K562 (cell line): ENCODE measurements around the gene GRWD1. TPM values are rescaled to one million over a fixed set of nuclear protein-coding genes. Genes with fewer than 3 reads are reported as not detected.

Source experiments
- ATAC-seq: fragments of 200-7000 bp; cut with Tn5 transposase; 3 replicates; pipeline ENCODE4 v1.9.1; 2020; ENCODE audit warnings: moderate library complexity
- BruUV-seq: library from RNA; stranded (reverse); fragments of 400-500 nt; replicated peaks from 2 replicates; lab custom pipeline; 2021; lab: Mats Ljungman, UMichigan
- CTCF ChIA-PET: fragments of 300-600 bp; formaldehyde crosslinking; extraction: SDS; loops from one replicate; lab custom pipeline; 2021; ENCODE audit warnings: low intra/inter-chr PET ratio; lab: Yijun Ruan, JAX
- POLR2A ChIA-PET: fragments of 300-600, 350-650 bp; sonication (Branson Sonifier 250); formaldehyde crosslinking; extraction: SDS; loops from one replicate; lab custom pipeline; 2021; ENCODE audit warnings: antibody characterized with exemption, inconsistent platforms; lab: Yijun Ruan, JAX
- DNase-seq, 4 experiments: peaks; one replicate each; pipeline versions ENCODE4 v3.0.0 to v3.0.0-alpha.2; 2011 to 2018; ENCODE audit warnings: low spot score in 3 of 4, mixed read lengths in 3 of 4; ENCODE audit errors: extremely low read depth in 1 of 4
- FAIRE-seq: peaks from 2 replicates; lab custom pipeline; 2011; peaks lifted over from hg19 to GRCh38; lab: Jason Lieb, UNC
- H2AFZ ChIP-seq: 2 replicates; pipeline ENCODE4 v1.6.0; 2011; ENCODE audit warnings: low read depth, low read length, control low read depth, inconsistent platforms
- H3K27ac ChIP-seq: fragments of 200-600 bp; 3 replicates; pipeline ENCODE4 v1.8.0; 2011; ENCODE audit warnings: low read depth, mild to moderate bottlenecking, control low read depth, inconsistent platforms, low read length, moderate library complexity, mixed read lengths; ENCODE audit errors: extremely low read depth
- H3K27me3 ChIP-seq, 2 experiments: fragments of 300-600 bp in 1 of 2; 2 replicates in 1 of 2; 3 replicates in 1 of 2; pipeline versions ENCODE4 v1.6.0 to v1.8.0; 2011; ENCODE audit warnings: inconsistent platforms in 2 of 2, low read length in 2 of 2, mild to moderate bottlenecking in 1 of 2, mixed read lengths in 1 of 2, moderate library complexity in 1 of 2; ENCODE audit not compliant: control insufficient read depth in 2 of 2, insufficient read depth in 2 of 2
- H3K36me3 ChIP-seq: fragments of 300-600 bp; 3 replicates; pipeline ENCODE4 v1.8.0; 2011; ENCODE audit warnings: mild to moderate bottlenecking, low read length, inconsistent platforms; ENCODE audit not compliant: control insufficient read depth, insufficient read depth
- H3K4me1 ChIP-seq, 2 experiments: fragments of 200-600 bp in 1 of 2; replicated peaks in 1 of 2; 2 replicates in 1 of 2; 3 replicates in 1 of 2; pipeline versions ENCODE4 v1.5.1 to v1.8.0; 2011; ENCODE audit warnings: inconsistent platforms in 2 of 2, low read length in 2 of 2, mild to moderate bottlenecking in 1 of 2, mixed read lengths in 1 of 2, moderate library complexity in 1 of 2; ENCODE audit not compliant: control insufficient read depth in 2 of 2, insufficient read depth in 2 of 2
- H3K4me2 ChIP-seq: 2 replicates; pipeline ENCODE4 v1.6.1; 2011; ENCODE audit warnings: low read length, control low read depth, inconsistent platforms, mixed read lengths; ENCODE audit not compliant: insufficient read depth
- H3K4me3 ChIP-seq: fragments of 200-600 bp; sonication (generic), shearing (Covaris generic); 2 replicates; pipeline ENCODE4 v1.5.1; 2016; ENCODE audit warnings: control low read depth, inconsistent platforms
- H3K79me2 ChIP-seq: fragments of 200-600 bp; 3 replicates; pipeline ENCODE4 v1.8.0; 2011; ENCODE audit warnings: low read length, inconsistent platforms; ENCODE audit not compliant: control insufficient read depth, insufficient read depth
- H3K9ac ChIP-seq, 2 experiments: 2 replicates each; pipeline versions ENCODE4 v1.6.0 to v1.6.1; 2011; ENCODE audit warnings: low read depth in 2 of 2, low read length in 2 of 2, control low read depth in 1 of 2, inconsistent platforms in 1 of 2, mild to moderate bottlenecking in 1 of 2, mixed read lengths in 1 of 2; ENCODE audit not compliant: insufficient read depth in 1 of 2
- H3K9me1 ChIP-seq: one replicate; pipeline ENCODE4 v1.6.0; 2011; ENCODE audit warnings: inconsistent platforms, mild to moderate bottlenecking, low read length, moderate library complexity; ENCODE audit not compliant: control insufficient read depth, insufficient read depth
- H3K9me3 ChIP-seq: replicated peaks from 2 replicates; pipeline ENCODE4 v1.5.1; 2011; ENCODE audit warnings: low read depth, low read length, inconsistent platforms; ENCODE audit not compliant: control insufficient read depth, insufficient read depth
- H4K20me1 ChIP-seq: replicated peaks from 2 replicates; pipeline ENCODE4 v1.6.1; 2011; ENCODE audit warnings: low read length, inconsistent platforms, mixed read lengths; ENCODE audit not compliant: control insufficient read depth, insufficient read depth
- ARID2 ChIP-seq: fragments of 450-650 bp; IDR thresholded peaks from 2 replicates; pipeline ENCODE4 v1.6.1; 2017; ENCODE audit warnings: antibody characterized with exemption, mild to moderate bottlenecking
- CAMTA2 ChIP-seq: fragments of 250-450 bp; sonication (Bioruptor Pico); conservative IDR thresholded peaks from 2 replicates; pipeline ENCODE4 v1.5.1; 2022
- EHMT2 ChIP-seq: fragments of 450-650 bp; IDR thresholded peaks from 2 replicates; pipeline ENCODE4 v1.6.1; 2018; ENCODE audit warnings: antibody characterized with exemption
- KDM1A ChIP-seq, 2 experiments: fragments of 450-650 bp; IDR thresholded peaks; 2 replicates each; pipeline ENCODE4 v1.6.1; 2016; ENCODE audit warnings: mild to moderate bottlenecking in 2 of 2
- MEIS2 ChIP-seq: fragments of 450-650 bp; IDR thresholded peaks from 2 replicates; pipeline ENCODE4 v1.6.1; 2014; ENCODE audit warnings: mild to moderate bottlenecking; ENCODE audit not compliant: partially characterized antibody
- NR1H2 ChIP-seq: sonication (generic); formaldehyde crosslinking; IDR thresholded peaks from 2 replicates; pipeline ENCODE4 v1.4.0; 2020; ENCODE audit warnings: mild to moderate bottlenecking, missing genetic modification reagents
- NR2C1 ChIP-seq, 2 experiments: fragments of 450-650 bp; IDR thresholded peaks; 2 replicates each; pipeline ENCODE4 v1.6.1; 2017; ENCODE audit warnings: mild to moderate bottlenecking in 2 of 2, antibody characterized with exemption in 1 of 2, inconsistent platforms in 1 of 2, missing compliant biosample characterization in 1 of 2, missing genetic modification characterization in 1 of 2
- PTTG1 ChIP-seq: fragments of 450-650 bp; IDR thresholded peaks from 2 replicates; pipeline ENCODE4 v1.6.1; 2016; ENCODE audit warnings: low read depth, mild to moderate bottlenecking, missing genetic modification characterization, missing compliant biosample characterization
- RFX7 ChIP-seq: fragments of 250-450 bp; sonication (Bioruptor Pico); IDR thresholded peaks from 2 replicates; pipeline ENCODE4 v1.5.1; 2021; ENCODE audit warnings: mild to moderate bottlenecking
- SMARCA5 ChIP-seq: fragments of 450-650 bp; IDR thresholded peaks from 2 replicates; pipeline ENCODE4 v1.6.1; 2016
- ZNF561 ChIP-seq: fragments of 450-650 bp; formaldehyde crosslinking; conservative IDR thresholded peaks from 2 replicates; pipeline ENCODE4 v1.4.0; 2020; ENCODE audit warnings: mild to moderate bottlenecking, moderate library complexity
- WGBS: fragments of 100-300 bp; shearing (Covaris generic); methylation state at CpG from one replicate; pipeline ENCODE4 v1.1.6; 2016; ENCODE audit warnings: low coverage, mixed read lengths; ENCODE audit not compliant: insufficient coverage; ENCODE audit errors: missing lambda C conversion rate; 5-methylcytosine and 5-hydroxymethylcytosine counted together
- in situ Hi-C: fragments of 300-500 bp; cut with MboI; formaldehyde crosslinking; loops from 4 replicates; pipeline ENCODE4 v1.15.0; 2018; ENCODE audit warnings: inconsistent platforms, mixed read lengths
- intact Hi-C: fragments of 100-400 bp; cut with micrococcal nuclease; formaldehyde crosslinking; loops from 2 replicates; pipeline ENCODE4 v1.14.2; 2022
- polyA plus RNA-seq, 8 experiments: library from polyadenylated mRNA; depleted of rRNA in 4 of 8; stranded (reverse) in 5 of 8; unstranded in 3 of 8; fragments of >200 nt; fragmentation: Nextera tagmentation in 2 of 8; fragmentation: Illumina TruSeq in 1 of 8; extraction: Ambion mirVana in 2 of 8; extraction: Trizol in 1 of 8; gene quantifications; 2 replicates each; pipeline versions ENCODE4 v1.2.1 to v1.2.3, GENCODE V29; 2011 to 2014; ENCODE audit warnings: inconsistent platforms in 1 of 8, missing spikeins in 1 of 8
- total RNA-seq, 7 experiments: library from RNA; depleted of rRNA in 6 of 7; stranded (reverse); fragments of >200 nt in 6 of 7; fragmentation: Illumina TruSeq in 2 of 7; extraction: Trizol in 2 of 7; gene quantifications; 2 replicates each; pipeline versions ENCODE4 v1.2.1 to v1.2.3, GENCODE V29; 2011 to 2021; ENCODE audit warnings: low replicate concordance in 1 of 7
- TF ChIP-seq, protein P1 (sequence below): fragments of 200-800 bp; sonication (Bioruptor generic); IDR thresholded peaks from 2 replicates; pipeline ENCODE4 v1.6.1; 2017; ENCODE audit warnings: missing genetic modification characterization, missing compliant biosample characterization
- TF ChIP-seq, protein P2 (sequence below): sonication (generic); formaldehyde crosslinking; IDR thresholded peaks from 2 replicates; pipeline ENCODE4 v1.9.0; 2022; ENCODE audit warnings: mild to moderate bottlenecking, missing genetic modification reagents

Gene GRWD1
- total and polyA plus RNA-seq, 9 of the 15 experiments (the other 6 are each of a cell fraction or from before 2014, with no cell fraction given): 1.5 to 87.2 (median 24.5) TPM

DNA sequence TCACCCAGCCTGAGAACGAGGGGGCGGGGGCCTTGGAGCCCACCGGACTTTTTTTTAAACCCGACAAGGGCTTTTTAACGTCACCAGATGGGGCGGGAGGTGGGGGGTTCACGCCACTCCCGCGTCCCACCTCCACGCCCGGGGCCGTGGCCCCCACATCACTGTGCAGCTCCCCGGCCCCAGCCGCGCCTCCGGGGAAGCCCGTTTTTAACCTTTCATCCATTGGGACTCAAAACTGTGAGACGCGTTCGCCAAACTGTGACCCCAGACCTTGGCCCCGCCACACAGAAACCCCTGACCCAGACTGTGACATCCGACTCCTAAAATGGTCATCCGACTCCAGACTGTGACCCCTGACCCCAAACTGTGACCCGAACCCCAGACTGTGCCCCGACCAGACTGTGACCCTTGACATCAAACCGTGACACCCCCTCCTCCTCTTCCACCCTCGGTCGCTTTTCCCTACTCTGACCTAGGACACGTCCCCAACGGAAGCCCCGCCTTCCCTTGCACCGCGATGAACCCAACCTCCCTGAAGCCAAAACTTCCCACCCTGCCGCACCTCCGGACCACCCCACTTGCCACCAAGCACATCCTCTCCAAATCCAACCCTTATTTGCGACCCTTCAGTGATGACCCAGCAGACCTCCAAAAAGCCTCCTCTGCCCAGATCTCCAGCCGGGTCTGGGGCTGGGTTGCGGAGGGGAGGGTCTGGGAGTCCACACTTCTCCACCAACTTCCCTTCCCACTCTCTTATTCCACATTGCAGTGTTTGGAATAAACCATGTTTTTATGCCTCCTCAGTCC lies 1.5 kb upstream of the GRWD1 start (continued):
- TF ChIP-seq, protein P1, sequence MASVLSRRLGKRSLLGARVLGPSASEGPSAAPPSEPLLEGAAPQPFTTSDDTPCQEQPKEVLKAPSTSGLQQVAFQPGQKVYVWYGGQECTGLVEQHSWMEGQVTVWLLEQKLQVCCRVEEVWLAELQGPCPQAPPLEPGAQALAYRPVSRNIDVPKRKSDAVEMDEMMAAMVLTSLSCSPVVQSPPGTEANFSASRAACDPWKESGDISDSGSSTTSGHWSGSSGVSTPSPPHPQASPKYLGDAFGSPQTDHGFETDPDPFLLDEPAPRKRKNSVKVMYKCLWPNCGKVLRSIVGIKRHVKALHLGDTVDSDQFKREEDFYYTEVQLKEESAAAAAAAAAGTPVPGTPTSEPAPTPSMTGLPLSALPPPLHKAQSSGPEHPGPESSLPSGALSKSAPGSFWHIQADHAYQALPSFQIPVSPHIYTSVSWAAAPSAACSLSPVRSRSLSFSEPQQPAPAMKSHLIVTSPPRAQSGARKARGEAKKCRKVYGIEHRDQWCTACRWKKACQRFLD (CRISPR knock-in tag): no peak
- TF ChIP-seq ZNF561 (CRISPR knock-in tag) (no peak), RFX7 (CRISPR knock-in tag) (no peak), KDM1A (IDR thresholded peaks at IDR 0.05) (no peak), MEIS2 (no peak), NR2C1 (IDR thresholded peaks at IDR 0.05) (peak; percentile 55; the same call in 1 of the 2 replicates), NR2C1 (tag; IDR thresholded peaks at IDR 0.05) (peak; percentile 44; the same call in 1 of the 2 replicates)
- TF ChIP-seq, protein P2, sequence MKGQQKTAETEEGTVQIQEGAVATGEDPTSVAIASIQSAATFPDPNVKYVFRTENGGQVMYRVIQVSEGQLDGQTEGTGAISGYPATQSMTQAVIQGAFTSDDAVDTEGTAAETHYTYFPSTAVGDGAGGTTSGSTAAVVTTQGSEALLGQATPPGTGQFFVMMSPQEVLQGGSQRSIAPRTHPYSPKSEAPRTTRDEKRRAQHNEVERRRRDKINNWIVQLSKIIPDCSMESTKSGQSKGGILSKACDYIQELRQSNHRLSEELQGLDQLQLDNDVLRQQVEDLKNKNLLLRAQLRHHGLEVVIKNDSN (CRISPR knock-in tag): no peak

DNA sequence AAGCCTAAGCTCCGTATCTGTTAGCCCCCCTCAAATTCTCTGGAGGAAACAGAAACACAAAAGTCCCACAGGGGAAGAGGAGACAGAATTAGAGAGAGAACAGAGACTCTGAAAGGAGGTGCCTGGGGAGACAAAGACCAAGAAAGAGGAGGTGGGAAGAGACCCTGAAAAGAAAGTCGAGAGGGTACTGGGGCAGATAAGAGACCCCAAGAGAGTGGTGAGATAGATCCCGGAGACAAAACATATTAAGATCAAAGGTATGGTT lies 915 bp upstream of the GRWD1 start:
- Histone ChIP-seq H3K36me3 (peaks cover 59% of the 10 kb centered on the region), H3K9ac (peak overlapping the region; percentile 75 to 98; a peak in 3 of 4 replicates), H3K4me1 (peaks cover 12 to 14% of the 10 kb centered on the region in 2 experiments), H3K27me3 (no peaks in the 10 kb centered on the region), H4K20me1 (no peaks in the 10 kb centered on the region), H2AFZ (peak overlapping the region; percentile 91), H3K4me3 (peak overlapping the region; percentile 97), H3K4me2 (peak overlapping the region; percentile 97), H3K9me3 (no peaks in the 10 kb centered on the region), H3K27ac (peak overlapping the region; percentile 84), H3K9me1 (no peaks in the 10 kb centered on the region), H3K79me2 (peaks cover 32% of the 10 kb centered on the region)
- FAIRE-seq (no peak), DNase-seq (no peak), ATAC-seq (no peak)
- in situ Hi-C loops: no loop called here
- CTCF ChIA-PET: interaction anchor here (0.8 to 1.0 kb wide), 2 partner anchors 55 to 163 kb away, joined by 3 read pairs; no protein-coding TSS in a partner anchor
- TF ChIP-seq ARID2 (peak; percentile 6; the same call in 1 of the 2 replicates), EHMT2 (no peak), NR1H2 (peak; percentile 84; the same call in 1 of the 2 replicates), CAMTA2 (0 out of 2 replicates have a peak, but pooled peaks have one; percentile 40), SMARCA5 (0 out of 2 replicates have a peak, but pooled peaks have one; percentile 27), PTTG1 (tag) (no peak)
- intact Hi-C loops: no loop called here
- POLR2A ChIA-PET: interaction anchor here (1.4 to 4.7 kb wide), 3 partner anchors 13 to 45 kb away, joined by 3 to 25 read pairs (median 3); no protein-coding TSS in a partner anchor
- BruUV-seq: no TSS peak
- WGBS: 19% methylated on average over 3 of the region's 3 CpGs
